Kidney capillary endothelial cell (primary cell): Measurements from ENCODE around the gene MAN1A1.

Experiments used
- DNase-seq: peaks from one replicate; pipeline ENCODE4 v3.0.0-alpha.2; 2018; ENCODE audit warnings: low spot score

Gene MAN1A1

DNA sequence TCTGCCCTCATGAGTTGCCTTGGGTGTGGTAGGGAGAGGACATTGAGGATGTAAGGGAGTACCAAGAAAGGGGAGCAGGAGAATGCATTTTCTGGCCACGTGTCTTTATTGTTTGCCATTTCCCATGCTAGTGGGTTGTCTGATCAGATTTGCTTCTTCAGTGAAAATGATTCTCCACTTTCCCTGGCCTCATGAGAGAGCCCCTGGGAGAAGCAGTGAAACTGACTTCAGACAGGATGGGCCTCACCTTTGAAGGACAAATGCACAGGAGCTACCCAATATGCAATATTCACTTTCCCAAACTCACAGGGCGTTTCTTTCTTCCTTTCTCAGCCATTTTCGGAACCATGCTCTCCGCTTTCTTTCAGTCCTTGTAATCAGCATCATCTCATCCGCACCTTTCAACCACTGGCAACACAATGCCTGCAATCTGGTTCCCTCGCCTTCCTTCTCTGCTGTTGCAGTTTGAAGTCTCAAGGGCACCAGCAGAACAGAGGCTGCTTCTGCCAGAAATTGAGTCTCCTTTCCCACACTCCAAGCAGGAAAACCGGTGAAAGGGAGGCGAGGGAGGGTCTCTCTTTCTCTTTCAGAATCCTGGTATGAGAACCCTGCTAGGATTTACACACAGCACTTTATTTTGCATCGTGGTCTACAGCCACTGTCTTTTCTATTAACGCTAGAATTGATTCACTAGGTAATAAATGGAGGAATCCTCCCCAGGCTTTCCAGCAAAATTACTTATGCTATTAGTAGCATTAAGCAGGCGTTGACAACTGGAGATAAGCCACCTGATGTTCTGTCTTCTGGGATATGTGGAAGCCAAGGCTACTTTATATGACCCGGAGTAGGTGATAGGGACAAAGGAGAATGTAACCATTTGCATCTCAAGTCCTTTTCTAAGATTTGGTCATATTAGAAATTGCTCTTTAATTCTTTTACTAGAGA lies 209.1 kb downstream of the MAN1A1 start:
- no peak for DNase-seq

DNA sequence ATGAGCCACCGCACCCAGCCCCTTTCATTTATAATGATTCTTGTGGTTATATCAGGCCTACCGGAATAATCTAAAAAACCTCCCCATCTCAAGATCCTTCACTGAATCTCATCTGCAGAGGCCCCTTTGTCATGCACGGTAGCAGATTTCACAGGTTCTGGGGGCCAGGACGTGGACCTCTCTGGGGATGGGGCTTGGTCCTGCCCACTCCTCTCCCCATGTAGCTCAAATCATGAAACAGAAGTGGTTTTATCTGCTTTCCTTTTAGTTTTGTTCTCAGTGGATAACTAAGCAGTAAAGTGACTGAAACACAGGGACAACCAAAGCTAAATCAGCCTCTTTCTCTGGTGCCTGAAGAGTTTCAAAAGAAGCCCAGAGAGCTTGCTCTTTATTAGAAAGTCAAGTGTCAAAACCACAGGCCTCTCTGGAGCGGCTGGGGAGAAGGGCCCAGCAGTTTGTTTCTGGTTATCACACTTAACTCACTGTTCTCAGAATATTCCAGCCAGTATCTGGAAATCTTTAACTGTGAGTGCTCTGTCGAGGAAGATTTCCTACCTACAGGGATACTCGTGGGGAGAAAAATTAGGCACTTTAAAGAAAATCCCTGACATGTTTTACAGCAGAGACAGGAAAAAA lies 210.5 kb downstream of the MAN1A1 start:
- DNase-seq: no peak

DNA sequence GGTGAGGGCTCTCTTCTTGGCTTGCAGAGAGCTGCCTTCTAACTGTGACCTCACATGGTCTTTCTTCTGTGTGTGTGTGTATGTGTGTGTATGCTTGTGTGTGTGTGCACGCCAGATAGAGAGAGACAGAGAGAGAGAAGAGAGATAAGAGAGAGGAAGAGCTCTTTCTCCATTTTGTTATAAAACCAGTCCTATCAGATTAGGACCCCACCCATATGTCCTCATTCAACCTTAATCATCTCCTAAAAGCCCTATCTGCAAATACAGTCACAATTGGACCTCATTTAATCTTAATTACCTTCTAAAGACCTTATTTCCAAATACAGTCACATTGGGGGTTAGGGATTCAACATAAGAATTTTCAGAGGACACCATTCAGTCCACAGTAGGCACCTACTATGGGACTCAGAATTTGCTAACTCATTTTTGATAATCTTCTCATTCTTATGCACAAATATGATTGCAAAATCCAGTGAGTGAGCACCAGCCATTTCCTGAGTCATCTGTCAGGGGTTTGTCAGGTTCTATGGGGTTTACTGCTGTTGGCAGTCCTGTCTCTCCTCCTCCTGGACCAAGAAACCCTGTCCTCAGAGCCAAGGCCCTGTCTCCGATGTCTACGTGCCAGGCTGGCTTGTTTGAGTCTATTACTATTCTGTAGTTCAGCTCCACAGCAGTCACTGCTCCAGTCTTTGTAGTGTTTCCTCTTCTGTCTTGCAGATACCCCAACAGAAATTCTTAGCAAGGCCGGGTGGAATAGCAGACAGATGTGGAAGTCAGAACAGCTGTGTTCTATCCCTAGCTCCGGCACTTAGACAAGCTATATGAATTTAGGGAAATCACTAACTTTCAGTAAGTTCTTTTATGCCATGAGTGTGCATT lies 212.1 kb downstream of the MAN1A1 start:
- no peak for DNase-seq

DNA sequence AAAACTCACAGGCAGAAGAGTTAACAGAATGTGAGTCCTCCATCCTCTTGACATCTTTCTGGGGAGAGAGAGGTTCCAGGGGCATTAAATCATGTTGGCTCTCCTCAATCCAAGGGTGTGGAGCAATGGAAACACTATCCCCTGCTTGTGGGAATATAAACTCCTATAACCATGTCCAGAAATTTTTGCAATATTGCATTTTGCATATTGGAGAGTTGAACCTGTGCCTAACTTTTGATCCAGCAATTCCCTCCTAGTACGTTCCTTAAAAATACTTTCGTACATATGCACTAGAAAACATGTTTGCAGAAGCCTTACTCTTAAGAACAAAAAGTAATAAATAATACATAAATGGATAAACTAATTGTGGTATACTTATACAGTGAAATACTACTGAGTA lies 214.8 kb downstream of the MAN1A1 start:
- no peak for DNase-seq

DNA sequence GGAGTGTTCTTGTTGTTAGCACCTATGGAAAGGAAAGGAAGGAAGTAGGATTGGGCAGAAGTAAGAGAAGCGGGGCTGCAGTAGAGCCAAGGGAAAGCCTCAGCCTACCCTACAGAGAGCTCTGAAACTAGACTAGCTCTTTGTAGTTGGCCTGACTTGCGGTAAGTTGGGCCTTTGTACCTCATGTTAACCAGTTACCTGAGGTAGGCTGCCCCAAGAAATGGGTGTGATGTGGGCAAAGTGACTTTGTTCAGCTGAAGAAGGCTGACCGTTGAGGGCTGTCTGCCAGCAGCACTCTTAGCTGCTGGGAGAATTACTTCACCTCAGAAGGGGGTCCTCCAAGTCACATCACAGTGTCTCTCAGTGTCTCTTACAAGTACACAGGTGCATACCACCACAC lies 216.2 kb downstream of the MAN1A1 start:
- no peak for DNase-seq

DNA sequence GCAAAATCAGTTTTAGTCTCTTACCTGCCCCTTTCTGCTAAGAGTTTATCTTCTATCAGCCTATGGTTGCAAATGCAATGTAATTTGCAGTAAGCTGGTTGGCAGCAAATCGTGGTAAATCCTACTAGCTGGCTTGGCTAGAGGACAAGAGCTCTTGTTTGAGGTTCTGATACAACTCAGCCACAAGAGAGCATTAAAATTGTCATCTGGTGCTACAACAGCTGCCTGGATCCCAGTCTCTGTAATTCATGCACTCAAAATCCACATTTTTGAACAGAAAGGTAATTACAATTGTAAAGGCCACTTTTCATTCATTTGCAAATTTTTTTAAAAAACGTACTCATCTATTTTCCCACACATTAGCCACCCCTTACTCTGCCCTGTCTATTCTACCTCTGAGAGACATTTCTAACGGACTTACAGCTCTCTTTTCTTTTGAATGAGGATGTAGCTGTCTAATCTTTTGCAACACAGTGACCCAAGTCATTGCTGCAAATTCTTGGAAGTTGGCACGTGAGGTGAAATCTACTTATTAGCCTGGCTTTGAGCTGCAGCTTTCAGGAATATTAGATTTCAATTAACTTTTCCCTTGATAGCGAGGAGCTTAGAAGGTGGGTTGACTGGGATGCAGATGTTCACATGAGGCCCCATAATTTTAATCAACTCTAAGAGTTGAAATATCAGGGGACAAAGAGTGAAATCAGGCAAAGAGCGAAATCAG lies 217.1 kb downstream of the MAN1A1 start:
- DNase-seq: no peak

DNA sequence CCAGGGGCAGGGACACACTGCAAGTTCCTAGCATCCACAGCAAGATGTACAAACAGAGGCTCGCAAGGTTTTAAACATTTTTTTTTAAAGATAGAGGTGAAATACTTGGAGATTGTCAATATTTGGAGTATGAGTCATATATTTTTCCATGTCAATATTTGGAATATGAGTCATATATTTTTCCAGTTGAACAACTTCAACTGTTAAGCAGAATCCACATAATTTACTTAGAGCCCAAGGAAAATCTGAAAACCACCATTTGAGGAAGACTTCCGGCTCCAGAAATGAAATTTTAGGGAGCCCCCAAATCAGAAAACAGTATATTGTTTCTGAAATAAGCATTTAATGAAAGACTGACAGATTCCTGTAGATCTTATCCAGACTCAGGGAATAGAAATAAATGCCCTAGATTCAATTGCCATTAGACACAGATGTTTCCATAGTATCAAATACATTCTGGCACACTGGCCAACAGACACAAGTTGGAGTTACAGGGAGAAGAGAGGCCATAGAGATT lies 219.5 kb downstream of the MAN1A1 start:
- peak; percentile 74 for DNase-seq

DNA sequence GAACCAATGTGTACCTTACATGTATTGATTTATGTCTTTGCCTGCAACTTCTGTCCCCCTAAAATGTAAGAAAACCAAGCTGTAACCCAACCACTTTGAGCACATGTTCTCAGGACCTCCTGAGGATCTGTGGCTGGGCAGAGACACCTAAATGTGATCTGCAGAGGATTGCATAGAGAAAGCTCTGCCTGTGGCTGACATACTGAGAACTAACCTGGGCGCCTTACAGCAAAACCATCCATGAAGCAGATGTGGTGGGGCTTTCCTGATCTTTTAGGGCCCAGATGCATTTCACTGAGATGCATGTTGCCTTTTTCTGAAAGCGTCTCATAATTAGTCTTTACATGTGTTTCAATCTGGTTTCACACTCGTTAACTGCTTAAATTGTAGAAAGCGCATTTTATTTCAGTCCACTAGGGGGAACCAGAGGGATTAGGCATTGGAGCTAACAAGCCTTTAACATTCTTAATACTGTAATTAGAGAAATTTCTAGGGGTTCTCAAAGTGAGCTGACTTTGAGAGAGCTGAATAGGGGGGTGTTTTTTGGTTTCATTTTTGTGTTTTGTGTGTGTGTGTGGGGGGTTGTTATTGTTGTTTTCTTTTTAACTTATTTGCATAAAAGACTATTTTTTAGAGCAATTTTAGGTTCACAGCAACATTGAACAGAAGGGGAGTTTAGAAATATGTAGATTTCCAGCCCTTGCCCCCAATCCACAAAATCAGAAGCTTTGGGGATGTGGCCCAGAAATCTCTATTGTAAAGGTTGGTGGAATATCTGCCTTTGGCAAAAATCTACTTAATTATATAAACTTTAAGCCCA lies 220.2 kb downstream of the MAN1A1 start:
- DNase-seq: peak; percentile 65

DNA sequence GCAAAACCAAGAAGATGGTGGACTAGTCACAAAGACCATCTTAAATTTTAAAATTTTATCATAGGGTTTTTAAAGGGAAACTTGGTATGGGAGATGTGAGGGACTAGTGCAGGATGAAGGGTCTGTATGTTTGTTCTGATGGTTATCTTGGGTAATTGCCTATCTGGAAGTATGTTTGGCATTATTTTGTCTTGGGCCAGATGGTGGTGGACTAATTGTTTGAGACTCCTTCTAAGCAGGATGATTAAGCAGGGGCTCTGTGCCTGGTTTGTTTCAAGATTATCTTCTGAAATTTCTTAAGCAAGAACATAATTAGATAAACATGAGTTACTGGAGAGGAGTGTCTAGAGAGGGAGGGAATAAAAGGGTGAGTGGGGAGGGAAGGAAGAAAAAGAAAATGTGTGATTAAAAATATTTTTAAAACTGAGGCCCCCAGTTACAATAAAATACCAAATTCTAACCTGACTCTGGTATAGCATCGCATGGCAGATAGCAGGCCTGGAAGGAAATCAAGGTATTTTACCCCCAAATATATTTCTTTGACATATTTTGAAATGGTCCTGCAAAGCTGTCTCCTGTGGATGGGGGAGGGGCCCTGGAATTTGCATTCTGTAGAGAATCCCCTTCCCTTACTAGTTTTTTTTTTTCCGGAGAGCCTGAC lies 221.2 kb downstream of the MAN1A1 start:
- no peak for DNase-seq

DNA sequence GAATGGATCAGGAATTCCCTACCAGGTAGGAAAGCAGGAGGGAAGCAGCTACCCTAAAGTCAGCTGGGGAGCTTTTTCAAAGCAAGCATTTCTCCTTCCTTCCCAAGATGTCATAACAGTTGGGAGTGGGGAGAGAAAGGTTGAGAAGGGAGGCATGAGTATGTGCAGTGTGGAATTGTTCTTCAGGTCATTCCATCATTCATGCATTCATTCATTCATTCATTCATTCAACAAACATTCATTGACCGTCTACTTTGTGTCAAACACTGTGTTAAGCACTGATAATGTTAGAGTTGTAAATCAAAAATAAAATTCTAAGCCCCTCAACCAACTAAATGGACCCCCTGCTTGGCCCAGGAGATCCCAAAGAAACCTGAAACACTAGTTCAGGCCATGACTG lies 221.9 kb downstream of the MAN1A1 start:
- no peak for DNase-seq
